HepG2 (cell line): ENCODE results near the gene PIK3R5. TPM values are rescaled to one million over a fixed set of nuclear protein-coding genes. Genes with fewer than 3 reads are reported as not detected.

Source experiments
- ATAC-seq: fragments of 200-7000 bp; cut with Tn5 transposase; 3 replicates; pipeline ENCODE4 v1.9.1; 2020; ENCODE audit warnings: mild to moderate bottlenecking, moderate library complexity
- BruUV-seq: library from RNA; stranded (reverse); fragments of 400-500 nt; replicated peaks from 2 replicates; lab custom pipeline; 2021; lab: Mats Ljungman, UMichigan
- CTCF ChIA-PET: fragments of 300-600 bp; formaldehyde crosslinking; extraction: SDS; loops from one replicate; lab custom pipeline; 2021; ENCODE audit warnings: low total read pairs, inconsistent platforms, low intra/inter-chr PET ratio; lab: Yijun Ruan, JAX
- POLR2A ChIA-PET: fragments of 350-600 bp; sonication (Branson Sonifier 250); formaldehyde crosslinking; loops from one replicate; lab custom pipeline; 2020; ENCODE audit warnings: antibody characterized with exemption, inconsistent platforms; lab: Yijun Ruan, JAX
- DNase-seq: peaks from one replicate; pipeline ENCODE4 v3.0.0-alpha.2; 2015; ENCODE audit warnings: low spot score
- FAIRE-seq: peaks from 3 replicates; lab custom pipeline; 2011; peaks lifted over from hg19 to GRCh38; lab: Jason Lieb, UNC
- H2AFZ ChIP-seq: one replicate; pipeline ENCODE4 v1.6.1; 2011; ENCODE audit warnings: low read length, inconsistent platforms
- H3K27ac ChIP-seq: fragments of 300-600 bp; 3 replicates; pipeline ENCODE4 v1.8.0; 2011; ENCODE audit warnings: mixed run types, mild to moderate bottlenecking, mixed read lengths, low read length, inconsistent platforms; ENCODE audit not compliant: insufficient read depth; ENCODE audit errors: extremely low read length
- H3K27me3 ChIP-seq, 2 experiments: fragments of 200-600 bp in 1 of 2; 2 replicates in 1 of 2; 3 replicates in 1 of 2; pipeline versions ENCODE4 v1.6.0 to v1.8.0; 2011; ENCODE audit warnings: low read length in 2 of 2, mild to moderate bottlenecking in 2 of 2, moderate library complexity in 2 of 2, inconsistent platforms in 1 of 2; ENCODE audit not compliant: insufficient read depth in 2 of 2, control insufficient read depth in 1 of 2
- H3K36me3 ChIP-seq, 2 experiments: fragments of 200-600 bp in 1 of 2; replicated peaks in 1 of 2; 2 replicates in 1 of 2; 3 replicates in 1 of 2; pipeline versions ENCODE4 v1.5.1 to v1.8.0; 2011; ENCODE audit warnings: low read length in 2 of 2, inconsistent platforms in 1 of 2; ENCODE audit not compliant: insufficient read depth in 2 of 2, control insufficient read depth in 1 of 2
- H3K4me1 ChIP-seq: 2 replicates; pipeline ENCODE4 v1.5.1; 2012; ENCODE audit warnings: low read length, inconsistent platforms; ENCODE audit not compliant: insufficient read depth
- H3K4me2 ChIP-seq: 2 replicates; pipeline ENCODE4 v1.6.0; 2011; ENCODE audit warnings: low read depth, low read length, inconsistent platforms
- H3K4me3 ChIP-seq, 3 experiments: fragments of 200-600 bp in 1 of 3; sonication (generic), shearing (Covaris generic) in 1 of 3; replicated peaks in 1 of 3; 2 replicates each; pipeline ENCODE4 v1.5.1; 2011 to 2016; ENCODE audit warnings: low read length in 3 of 3, inconsistent platforms in 2 of 3, low read depth in 2 of 3, mild to moderate bottlenecking in 2 of 3, control low read depth in 1 of 3, mixed read lengths in 1 of 3; ENCODE audit not compliant: insufficient read depth in 1 of 3
- H3K79me2 ChIP-seq: one replicate; pipeline ENCODE4 v1.6.1; 2011; ENCODE audit warnings: low read length, inconsistent platforms; ENCODE audit not compliant: insufficient read depth
- H3K9ac ChIP-seq: 2 replicates; pipeline ENCODE4 v1.6.0; 2011; ENCODE audit warnings: mild to moderate bottlenecking, low read depth, low read length, inconsistent platforms; ENCODE audit not compliant: insufficient read depth
- H3K9me3 ChIP-seq: 2 replicates; pipeline ENCODE4 v1.5.1; 2012; ENCODE audit warnings: mild to moderate bottlenecking, low read length
- H4K20me1 ChIP-seq: 2 replicates; pipeline ENCODE4 v1.6.0; 2011; ENCODE audit warnings: inconsistent platforms, mild to moderate bottlenecking, low read length, moderate library complexity; ENCODE audit not compliant: insufficient read depth
- FOSL2 ChIP-seq: sonication (generic); formaldehyde crosslinking; IDR thresholded peaks from 2 replicates; pipeline ENCODE4 v1.4.0; 2020; ENCODE audit warnings: missing genetic modification reagents
- MTF1 ChIP-seq: sonication (generic); formaldehyde crosslinking; IDR thresholded peaks from 2 replicates; pipeline ENCODE4 v1.5.0; 2020; ENCODE audit warnings: missing genetic modification reagents
- PRMT3 ChIP-seq: sonication (generic); formaldehyde crosslinking; IDR thresholded peaks from 2 replicates; pipeline ENCODE4 v1.8.1; 2022; ENCODE audit warnings: low read depth, mild to moderate bottlenecking, moderate library complexity, missing genetic modification reagents, borderline replicate concordance
- RFXANK ChIP-seq: IDR thresholded peaks from 2 replicates; pipeline ENCODE4 v1.6.1; 2016
- TARDBP ChIP-seq: sonication (generic); formaldehyde crosslinking; IDR thresholded peaks from 2 replicates; pipeline ENCODE4 v1.8.0; 2022; ENCODE audit warnings: mild to moderate bottlenecking, missing genetic modification reagents
- ZFAT ChIP-seq: sonication (generic); formaldehyde crosslinking; conservative IDR thresholded peaks from 2 replicates; pipeline ENCODE4 v1.8.1; 2023; ENCODE audit warnings: missing genetic modification reagents, inconsistent platforms
- ZNF460 ChIP-seq: sonication (generic); formaldehyde crosslinking; IDR thresholded peaks from 2 replicates; pipeline ENCODE4 v1.5.1; 2020; ENCODE audit warnings: missing genetic modification reagents, mild to moderate bottlenecking, borderline replicate concordance
- ZNF557 ChIP-seq: sonication (generic); formaldehyde crosslinking; IDR thresholded peaks from 2 replicates; pipeline ENCODE4 v1.4.0; 2020; ENCODE audit warnings: missing genetic modification reagents
- ZNF614 ChIP-seq: IDR thresholded peaks from 2 replicates; pipeline ENCODE4 v1.6.1; 2018; ENCODE audit warnings: missing biosample characterization, missing genetic modification reagents, inconsistent platforms, borderline replicate concordance
- ZNF720 ChIP-seq: sonication (generic); formaldehyde crosslinking; IDR thresholded peaks from 2 replicates; pipeline ENCODE4 v1.4.0; 2020; ENCODE audit warnings: missing genetic modification reagents
- WGBS: methylation state at CpG from one replicate; pipeline ENCODE4 v1.1.6; 2017; ENCODE audit warnings: low lambda C conversion rate; 5-methylcytosine and 5-hydroxymethylcytosine counted together
- in situ Hi-C: cut with HindIII; loops from 2 replicates; pipeline ENCODE4 v1.10.0; 2017; ENCODE audit warnings: low pct_unique_long_range_greater_than_20kb; ENCODE audit not compliant: extremely low pct_ligation_motif_present
- intact Hi-C: fragments of 100-400 bp; cut with micrococcal nuclease; formaldehyde crosslinking; loops from one replicate; pipeline ENCODE4 v1.10.0; 2022; ENCODE audit not compliant: unreplicated experiment
- polyA plus RNA-seq, 8 experiments: library from polyadenylated mRNA; depleted of rRNA in 3 of 8; stranded (reverse) in 7 of 8; unstranded in 1 of 8; fragments of >200 nt; fragmentation: Illumina TruSeq in 4 of 8; extraction: Trizol in 4 of 8; gene quantifications; 2 replicates each; pipeline versions ENCODE4 v1.2.1 to v1.2.3, GENCODE V29; 2011 to 2016; ENCODE audit warnings: low read depth in 4 of 8, missing spikeins in 1 of 8, mixed read lengths in 1 of 8; ENCODE audit not compliant: insufficient read depth in 1 of 8
- total RNA-seq, 5 experiments: library from RNA; depleted of rRNA; stranded (reverse); fragments of >200 nt; fragmentation: Illumina TruSeq; extraction: Trizol; gene quantifications; 2 replicates each; pipeline ENCODE4 v1.2.3, GENCODE V29; 2016; ENCODE audit warnings: low read depth in 1 of 5
- TF ChIP-seq, protein P1 (sequence below): sonication (generic); formaldehyde crosslinking; IDR thresholded peaks from 2 replicates; pipeline ENCODE4 v1.4.0; 2020; ENCODE audit warnings: mild to moderate bottlenecking, low read depth, missing genetic modification reagents
- TF ChIP-seq, protein P2 (sequence below): sonication (generic); formaldehyde crosslinking; IDR thresholded peaks from 2 replicates; pipeline ENCODE4 v1.4.0; 2020; ENCODE audit warnings: mild to moderate bottlenecking, missing genetic modification reagents
- TF ChIP-seq, protein P3 (sequence below): sonication (generic); formaldehyde crosslinking; IDR thresholded peaks from 2 replicates; pipeline ENCODE4 v1.9.0; 2021; ENCODE audit warnings: missing genetic modification reagents, borderline replicate concordance
- TF ChIP-seq, protein P4 (sequence below): sonication (generic); formaldehyde crosslinking; IDR thresholded peaks from 2 replicates; pipeline ENCODE4 v1.5.1; 2020; ENCODE audit warnings: mild to moderate bottlenecking, missing genetic modification reagents, moderate library complexity
- TF ChIP-seq, protein P5 (sequence below): sonication (generic); formaldehyde crosslinking; IDR thresholded peaks from 2 replicates; pipeline ENCODE4 v1.4.0; 2020; ENCODE audit warnings: mild to moderate bottlenecking, missing genetic modification reagents

PIK3R5 gene
- total and polyA plus RNA-seq, 2 of the 13 experiments (the other 11 are each of a cell fraction or from before 2014, with no cell fraction given): not detected

DNA sequence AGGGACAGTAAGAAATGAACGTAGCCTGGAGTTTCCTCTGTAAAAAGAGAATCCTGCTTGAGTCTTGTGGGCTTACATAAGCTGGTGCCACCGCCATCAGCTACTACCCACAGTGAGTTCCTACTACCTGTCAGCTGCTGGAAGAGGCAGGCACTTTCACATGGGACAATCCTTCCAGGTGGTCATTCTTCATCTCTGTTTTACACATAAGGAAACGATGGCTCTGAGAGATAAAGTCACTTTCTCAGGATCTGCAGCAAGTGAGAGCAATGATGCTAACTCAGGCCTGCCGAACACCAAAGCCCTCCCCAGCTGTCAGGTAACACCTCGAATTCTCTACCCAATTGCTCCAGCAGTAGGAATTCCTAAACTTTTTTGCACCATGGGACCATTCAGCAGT is 26.6 kb downstream of the PIK3R5 start:
- H3K27me3 ChIP-seq: peaks cover 0 to 19% of the 10 kb centered on the region in 2 experiments; a peak in 3 of 5 replicates
- H3K4me1 ChIP-seq: no peaks in the 10 kb centered on the region
- H3K27ac ChIP-seq: no peak overlapping the region
- POLR2A ChIA-PET: no interaction called here
- no peak overlapping the region for H3K9ac ChIP-seq
- no peaks in the 10 kb centered on the region for H3K79me2 ChIP-seq
- BruUV-seq: no TSS peak
- intact Hi-C loops: no loop called here
- H3K9me3 ChIP-seq: no peaks in the 10 kb centered on the region
- DNase-seq (no peak), FAIRE-seq (no peak), ATAC-seq (no peak)
- H3K36me3 ChIP-seq: no peaks in the 10 kb centered on the region
- in situ Hi-C loops: no loop called here
- no peaks in the 10 kb centered on the region for H4K20me1 ChIP-seq
- no peak overlapping the region for H3K4me2 ChIP-seq
- WGBS: 0% methylated on average over 4 of the region's 5 CpGs
- no peak overlapping the region for H2AFZ ChIP-seq
- H3K4me3 ChIP-seq: no peak overlapping the region
- CTCF ChIA-PET: no interaction called here
- no peak for TF ChIP-seq ZNF720 (CRISPR knock-in tag)
- no peak for TF ChIP-seq RFXANK (CRISPR knock-in tag)
- TF ChIP-seq TARDBP (CRISPR knock-in tag): no peak
- TF ChIP-seq, protein P1, sequence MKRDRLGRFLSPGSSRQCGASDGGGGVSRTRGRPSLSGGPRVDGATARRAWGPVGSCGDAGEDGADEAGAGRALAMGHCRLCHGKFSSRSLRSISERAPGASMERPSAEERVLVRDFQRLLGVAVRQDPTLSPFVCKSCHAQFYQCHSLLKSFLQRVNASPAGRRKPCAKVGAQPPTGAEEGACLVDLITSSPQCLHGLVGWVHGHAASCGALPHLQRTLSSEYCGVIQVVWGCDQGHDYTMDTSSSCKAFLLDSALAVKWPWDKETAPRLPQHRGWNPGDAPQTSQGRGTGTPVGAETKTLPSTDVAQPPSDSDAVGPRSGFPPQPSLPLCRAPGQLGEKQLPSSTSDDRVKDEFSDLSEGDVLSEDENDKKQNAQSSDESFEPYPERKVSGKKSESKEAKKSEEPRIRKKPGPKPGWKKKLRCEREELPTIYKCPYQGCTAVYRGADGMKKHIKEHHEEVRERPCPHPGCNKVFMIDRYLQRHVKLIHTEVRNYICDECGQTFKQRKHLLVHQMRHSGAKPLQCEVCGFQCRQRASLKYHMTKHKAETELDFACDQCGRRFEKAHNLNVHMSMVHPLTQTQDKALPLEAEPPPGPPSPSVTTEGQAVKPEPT (CRISPR knock-in tag): no peak
- TF ChIP-seq, protein P2, sequence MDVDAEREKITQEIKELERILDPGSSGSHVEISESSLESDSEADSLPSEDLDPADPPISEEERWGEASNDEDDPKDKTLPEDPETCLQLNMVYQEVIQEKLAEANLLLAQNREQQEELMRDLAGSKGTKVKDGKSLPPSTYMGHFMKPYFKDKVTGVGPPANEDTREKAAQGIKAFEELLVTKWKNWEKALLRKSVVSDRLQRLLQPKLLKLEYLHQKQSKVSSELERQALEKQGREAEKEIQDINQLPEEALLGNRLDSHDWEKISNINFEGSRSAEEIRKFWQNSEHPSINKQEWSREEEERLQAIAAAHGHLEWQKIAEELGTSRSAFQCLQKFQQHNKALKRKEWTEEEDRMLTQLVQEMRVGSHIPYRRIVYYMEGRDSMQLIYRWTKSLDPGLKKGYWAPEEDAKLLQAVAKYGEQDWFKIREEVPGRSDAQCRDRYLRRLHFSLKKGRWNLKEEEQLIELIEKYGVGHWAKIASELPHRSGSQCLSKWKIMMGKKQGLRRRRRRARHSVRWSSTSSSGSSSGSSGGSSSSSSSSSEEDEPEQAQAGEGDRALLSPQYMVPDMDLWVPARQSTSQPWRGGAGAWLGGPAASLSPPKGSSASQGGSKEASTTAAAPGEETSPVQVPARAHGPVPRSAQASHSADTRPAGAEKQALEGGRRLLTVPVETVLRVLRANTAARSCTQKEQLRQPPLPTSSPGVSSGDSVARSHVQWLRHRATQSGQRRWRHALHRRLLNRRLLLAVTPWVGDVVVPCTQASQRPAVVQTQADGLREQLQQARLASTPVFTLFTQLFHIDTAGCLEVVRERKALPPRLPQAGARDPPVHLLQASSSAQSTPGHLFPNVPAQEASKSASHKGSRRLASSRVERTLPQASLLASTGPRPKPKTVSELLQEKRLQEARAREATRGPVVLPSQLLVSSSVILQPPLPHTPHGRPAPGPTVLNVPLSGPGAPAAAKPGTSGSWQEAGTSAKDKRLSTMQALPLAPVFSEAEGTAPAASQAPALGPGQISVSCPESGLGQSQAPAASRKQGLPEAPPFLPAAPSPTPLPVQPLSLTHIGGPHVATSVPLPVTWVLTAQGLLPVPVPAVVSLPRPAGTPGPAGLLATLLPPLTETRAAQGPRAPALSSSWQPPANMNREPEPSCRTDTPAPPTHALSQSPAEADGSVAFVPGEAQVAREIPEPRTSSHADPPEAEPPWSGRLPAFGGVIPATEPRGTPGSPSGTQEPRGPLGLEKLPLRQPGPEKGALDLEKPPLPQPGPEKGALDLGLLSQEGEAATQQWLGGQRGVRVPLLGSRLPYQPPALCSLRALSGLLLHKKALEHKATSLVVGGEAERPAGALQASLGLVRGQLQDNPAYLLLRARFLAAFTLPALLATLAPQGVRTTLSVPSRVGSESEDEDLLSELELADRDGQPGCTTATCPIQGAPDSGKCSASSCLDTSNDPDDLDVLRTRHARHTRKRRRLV (CRISPR knock-in tag): no peak
- TF ChIP-seq ZNF614 (CRISPR knock-in tag): no peak
- TF ChIP-seq, protein P3, sequence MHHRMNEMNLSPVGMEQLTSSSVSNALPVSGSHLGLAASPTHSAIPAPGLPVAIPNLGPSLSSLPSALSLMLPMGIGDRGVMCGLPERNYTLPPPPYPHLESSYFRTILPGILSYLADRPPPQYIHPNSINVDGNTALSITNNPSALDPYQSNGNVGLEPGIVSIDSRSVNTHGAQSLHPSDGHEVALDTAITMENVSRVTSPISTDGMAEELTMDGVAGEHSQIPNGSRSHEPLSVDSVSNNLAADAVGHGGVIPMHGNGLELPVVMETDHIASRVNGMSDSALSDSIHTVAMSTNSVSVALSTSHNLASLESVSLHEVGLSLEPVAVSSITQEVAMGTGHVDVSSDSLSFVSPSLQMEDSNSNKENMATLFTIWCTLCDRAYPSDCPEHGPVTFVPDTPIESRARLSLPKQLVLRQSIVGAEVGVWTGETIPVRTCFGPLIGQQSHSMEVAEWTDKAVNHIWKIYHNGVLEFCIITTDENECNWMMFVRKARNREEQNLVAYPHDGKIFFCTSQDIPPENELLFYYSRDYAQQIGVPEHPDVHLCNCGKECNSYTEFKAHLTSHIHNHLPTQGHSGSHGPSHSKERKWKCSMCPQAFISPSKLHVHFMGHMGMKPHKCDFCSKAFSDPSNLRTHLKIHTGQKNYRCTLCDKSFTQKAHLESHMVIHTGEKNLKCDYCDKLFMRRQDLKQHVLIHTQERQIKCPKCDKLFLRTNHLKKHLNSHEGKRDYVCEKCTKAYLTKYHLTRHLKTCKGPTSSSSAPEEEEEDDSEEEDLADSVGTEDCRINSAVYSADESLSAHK (CRISPR knock-in tag): no peak
- TF ChIP-seq ZNF460: no peak
- no peak for TF ChIP-seq ZFAT
- no peak for TF ChIP-seq MTF1 (CRISPR knock-in tag)
- no peak for TF ChIP-seq FOSL2 (CRISPR knock-in tag)
- no peak for TF ChIP-seq ZNF557 (CRISPR knock-in tag)
- TF ChIP-seq, protein P4, sequence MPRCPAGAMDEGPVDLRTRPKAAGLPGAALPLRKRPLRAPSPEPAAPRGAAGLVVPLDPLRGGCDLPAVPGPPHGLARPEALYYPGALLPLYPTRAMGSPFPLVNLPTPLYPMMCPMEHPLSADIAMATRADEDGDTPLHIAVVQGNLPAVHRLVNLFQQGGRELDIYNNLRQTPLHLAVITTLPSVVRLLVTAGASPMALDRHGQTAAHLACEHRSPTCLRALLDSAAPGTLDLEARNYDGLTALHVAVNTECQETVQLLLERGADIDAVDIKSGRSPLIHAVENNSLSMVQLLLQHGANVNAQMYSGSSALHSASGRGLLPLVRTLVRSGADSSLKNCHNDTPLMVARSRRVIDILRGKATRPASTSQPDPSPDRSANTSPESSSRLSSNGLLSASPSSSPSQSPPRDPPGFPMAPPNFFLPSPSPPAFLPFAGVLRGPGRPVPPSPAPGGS (CRISPR knock-in tag): no peak
- no peak for TF ChIP-seq PRMT3
- TF ChIP-seq, protein P5, sequence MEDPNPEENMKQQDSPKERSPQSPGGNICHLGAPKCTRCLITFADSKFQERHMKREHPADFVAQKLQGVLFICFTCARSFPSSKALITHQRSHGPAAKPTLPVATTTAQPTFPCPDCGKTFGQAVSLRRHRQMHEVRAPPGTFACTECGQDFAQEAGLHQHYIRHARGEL (CRISPR knock-in tag): no peak
